HG03354 (cell line): Measurements from ENCODE around the gene SFSWAP.

Experiments used
- ATAC-seq: cut with Tn5 transposase; IDR thresholded peaks from one replicate; pipeline ENCODE4 v1.9.1; 2021; ENCODE audit warnings: mild to moderate bottlenecking; ENCODE audit not compliant: unreplicated experiment, poor library complexity, severe bottlenecking

SFSWAP gene

GRCh38 chr12:131828671-131829355, 117.9 kb downstream of the SFSWAP start:
- no peak for ATAC-seq

- no peak for ATAC-seq
These were observed 118.5 kb downstream of the SFSWAP start for GRCh38 chr12:131829356-131829747.

GRCh38 chr12:131829791-131830334, 119.0 kb downstream of the SFSWAP start:
- ATAC-seq: no peak

GRCh38 chr12:131830335-131830913, 119.5 kb downstream of the SFSWAP start:
- ATAC-seq: no peak

GRCh38 chr12:131830914-131831571, 120.2 kb downstream of the SFSWAP start:
- no peak for ATAC-seq

GRCh38 chr12:131831635-131832041, 120.7 kb downstream of the SFSWAP start:
- ATAC-seq: no peak

- no peak for ATAC-seq
These were observed 121.7 kb downstream of the SFSWAP start for GRCh38 chr12:131832321-131833231.

GRCh38 chr12:131833288-131833895, 122.5 kb downstream of the SFSWAP start:
- ATAC-seq: no peak

- no peak for ATAC-seq
These were observed 123.2 kb downstream of the SFSWAP start for GRCh38 chr12:131833896-131834641.

- ATAC-seq: no peak
These were observed 124.1 kb downstream of the SFSWAP start for GRCh38 chr12:131834798-131835615.

- no peak for ATAC-seq
These were observed 124.8 kb downstream of the SFSWAP start for GRCh38 chr12:131835616-131836171.

- no peak for ATAC-seq
These were observed 125.3 kb downstream of the SFSWAP start for GRCh38 chr12:131836193-131836592.

GRCh38 chr12:131836714-131837397, 126.0 kb downstream of the SFSWAP start:
- no peak for ATAC-seq

GRCh38 chr12:131840643-131841416, 129.9 kb downstream of the SFSWAP start:
- ATAC-seq: no peak

- no peak for ATAC-seq
These were observed 130.7 kb downstream of the SFSWAP start for GRCh38 chr12:131841547-131841946.

- no peak for ATAC-seq
These were observed 131.3 kb downstream of the SFSWAP start for GRCh38 chr12:131842169-131842568.
